GM19455 (cell line): ENCODE data around the gene SLC24A4.

Experiments used
- ATAC-seq: cut with Tn5 transposase; IDR thresholded peaks from one replicate; pipeline ENCODE4 v1.9.1; 2021; ENCODE audit not compliant: unreplicated experiment

The SLC24A4 gene

DNA sequence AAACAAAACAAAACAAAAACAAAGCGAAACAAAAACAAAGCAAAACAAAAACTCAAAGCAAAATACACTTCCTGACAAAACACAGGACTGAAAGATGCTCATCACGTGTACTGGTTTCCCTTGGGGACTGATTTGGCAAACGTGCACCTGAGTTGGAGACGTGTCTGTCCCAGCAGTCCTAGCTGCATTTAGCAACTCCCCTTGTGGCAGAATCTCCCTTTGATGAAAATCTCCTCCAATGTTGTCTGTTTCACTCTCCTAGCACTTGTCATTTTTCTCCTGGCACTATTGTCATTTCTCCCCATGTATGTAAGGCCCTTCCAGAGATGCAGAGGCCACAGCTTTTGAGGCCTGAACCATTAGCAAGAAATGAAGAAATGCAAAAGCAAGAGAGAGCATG lies 6.8 kb upstream of the SLC24A4 start:
- no peak for ATAC-seq

GRCh38 chr14:92316937-92317336 lies 6.0 kb upstream of the SLC24A4 start:
- ATAC-seq, result no peak

GRCh38 chr14:92317511-92317910 lies 5.5 kb upstream of the SLC24A4 start:
- no peak for ATAC-seq

GRCh38 chr14:92321701-92322100 lies 1.3 kb upstream of the SLC24A4 start:
- ATAC-seq, result no peak

- no peak for ATAC-seq
Measured at GRCh38 chr14:92322516-92322915, 449 bp upstream of the SLC24A4 start.

GRCh38 chr14:92323916-92324818 lies 1.2 kb downstream of the SLC24A4 start:
- no peak for ATAC-seq

DNA sequence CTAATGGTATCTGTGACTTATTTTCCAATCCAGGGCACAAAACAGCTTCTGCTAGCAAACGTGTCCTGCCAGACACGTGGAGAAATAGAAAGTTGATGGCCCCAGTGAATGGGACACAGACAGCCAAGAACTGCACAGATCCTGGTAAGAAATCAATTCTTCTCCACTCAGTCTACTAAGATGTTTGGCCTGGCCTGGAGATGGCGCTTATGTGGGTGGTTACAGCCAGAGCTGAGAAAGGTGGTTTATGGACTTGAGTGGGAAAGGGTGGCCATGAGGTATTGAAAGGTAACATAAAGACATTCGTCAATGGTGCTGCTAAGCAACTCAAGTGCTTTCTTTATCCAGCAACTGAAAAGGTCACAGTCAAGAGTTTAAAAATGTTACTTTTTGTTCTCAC lies 2.9 kb downstream of the SLC24A4 start:
- ATAC-seq, result no peak

- no peak for ATAC-seq
Measured at GRCh38 chr14:92328664-92329255, 5.8 kb downstream of the SLC24A4 start.

DNA sequence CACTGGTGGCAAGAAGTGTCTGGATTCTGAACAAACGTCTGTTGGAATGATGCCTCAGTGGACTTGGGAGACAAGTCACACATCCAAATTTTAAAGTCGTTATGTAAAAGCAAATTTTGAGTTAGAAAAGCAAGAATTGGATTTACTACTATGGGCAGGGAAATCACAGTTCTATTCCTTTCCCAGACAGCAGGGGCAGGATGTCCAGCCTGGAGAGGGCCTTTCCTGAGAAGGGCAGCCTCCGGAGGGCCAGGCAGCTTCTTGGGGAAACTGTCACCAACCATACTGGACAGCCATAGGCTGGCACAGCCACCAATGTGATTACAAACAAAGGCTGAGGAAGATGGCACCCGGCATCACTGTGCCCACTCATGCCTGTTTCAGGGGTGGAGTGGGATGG lies 11.1 kb downstream of the SLC24A4 start:
- no peak for ATAC-seq

- no peak for ATAC-seq
Measured at GRCh38 chr14:92336363-92336762, 13.4 kb downstream of the SLC24A4 start.

DNA sequence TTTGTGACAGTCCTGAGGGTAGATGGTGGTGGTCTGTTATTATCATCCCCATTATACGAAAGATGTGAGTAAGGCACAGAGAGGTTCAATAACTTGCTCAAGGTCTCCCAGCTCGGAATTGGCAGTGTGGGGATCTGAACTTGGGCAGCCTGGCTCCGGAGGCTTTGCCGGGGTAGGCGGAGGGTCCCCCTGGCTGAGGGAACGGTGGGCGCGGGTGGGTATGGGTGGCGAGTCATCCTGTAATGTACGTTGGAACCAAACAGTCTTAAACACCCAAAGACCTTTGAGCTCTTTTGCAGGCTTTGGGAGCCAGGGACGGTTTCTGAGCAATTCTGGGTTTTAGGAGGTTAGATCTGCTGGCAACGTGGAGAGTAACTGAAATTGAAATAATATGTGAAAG lies 16.5 kb downstream of the SLC24A4 start:
- no peak for ATAC-seq

- no peak for ATAC-seq
Measured at GRCh38 chr14:92340071-92340470, 17.1 kb downstream of the SLC24A4 start.

DNA sequence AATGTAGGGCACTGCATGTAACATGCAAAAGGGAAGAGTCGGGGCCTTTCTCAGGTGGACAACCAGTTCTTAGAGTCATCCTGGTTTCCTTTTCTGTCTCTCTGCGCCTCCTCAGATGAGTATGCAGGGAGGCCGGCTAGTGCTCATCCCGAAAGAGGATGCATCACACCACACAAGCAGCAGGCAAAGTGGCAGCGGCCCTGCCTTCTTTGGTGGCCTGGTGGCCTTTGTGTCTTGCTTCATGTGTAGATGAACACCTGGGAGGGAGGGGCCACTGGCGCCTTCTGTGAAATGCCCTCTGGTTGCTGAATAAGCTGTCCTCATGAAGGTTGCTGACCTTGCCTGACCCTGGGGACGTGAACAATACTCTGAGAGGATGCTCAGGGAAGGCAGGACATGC lies 18.0 kb downstream of the SLC24A4 start:
- ATAC-seq, result no peak

DNA sequence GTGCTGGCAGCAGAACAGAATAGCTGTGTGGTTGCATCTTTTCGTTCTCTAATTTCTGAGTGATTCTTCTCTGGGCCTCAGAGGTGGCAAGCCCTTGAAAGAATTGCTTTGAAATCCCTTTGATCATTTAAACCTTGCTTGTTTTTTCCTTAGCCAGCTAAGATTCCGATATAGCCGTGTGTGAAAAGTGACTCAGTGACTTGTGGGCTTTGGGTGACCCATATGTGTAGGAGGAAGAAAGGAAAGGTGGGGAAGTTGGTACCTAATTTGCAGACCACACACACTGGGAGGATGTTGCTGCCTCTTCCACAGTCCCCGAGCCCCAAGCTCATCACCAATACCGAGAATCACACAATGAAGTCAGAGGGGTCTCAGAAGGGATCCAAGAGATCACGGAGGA lies 18.8 kb downstream of the SLC24A4 start:
- ATAC-seq, result no peak

- ATAC-seq, result no peak
Measured at GRCh38 chr14:92348154-92348553, 25.2 kb downstream of the SLC24A4 start.

DNA sequence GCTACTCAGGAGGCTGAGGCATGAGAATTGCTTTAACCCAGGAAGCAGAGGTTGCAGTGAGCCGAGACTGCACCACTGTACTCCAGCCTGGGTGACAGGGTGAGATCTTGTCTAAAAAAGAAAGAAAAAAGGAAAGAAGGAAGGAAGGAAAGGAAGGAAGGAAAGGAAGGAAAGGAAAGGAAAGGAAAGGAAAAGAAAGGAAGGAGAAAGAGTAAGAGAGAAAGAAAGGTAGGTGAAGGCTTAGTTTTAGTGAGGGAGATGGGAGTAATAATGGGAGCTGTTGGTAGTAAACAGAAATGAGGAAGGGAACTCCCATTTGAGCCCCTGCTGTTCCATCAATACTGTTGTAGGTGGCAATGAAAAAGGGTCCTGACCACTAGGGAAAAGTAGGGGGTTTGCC lies 28.8 kb downstream of the SLC24A4 start:
- ATAC-seq, result no peak

DNA sequence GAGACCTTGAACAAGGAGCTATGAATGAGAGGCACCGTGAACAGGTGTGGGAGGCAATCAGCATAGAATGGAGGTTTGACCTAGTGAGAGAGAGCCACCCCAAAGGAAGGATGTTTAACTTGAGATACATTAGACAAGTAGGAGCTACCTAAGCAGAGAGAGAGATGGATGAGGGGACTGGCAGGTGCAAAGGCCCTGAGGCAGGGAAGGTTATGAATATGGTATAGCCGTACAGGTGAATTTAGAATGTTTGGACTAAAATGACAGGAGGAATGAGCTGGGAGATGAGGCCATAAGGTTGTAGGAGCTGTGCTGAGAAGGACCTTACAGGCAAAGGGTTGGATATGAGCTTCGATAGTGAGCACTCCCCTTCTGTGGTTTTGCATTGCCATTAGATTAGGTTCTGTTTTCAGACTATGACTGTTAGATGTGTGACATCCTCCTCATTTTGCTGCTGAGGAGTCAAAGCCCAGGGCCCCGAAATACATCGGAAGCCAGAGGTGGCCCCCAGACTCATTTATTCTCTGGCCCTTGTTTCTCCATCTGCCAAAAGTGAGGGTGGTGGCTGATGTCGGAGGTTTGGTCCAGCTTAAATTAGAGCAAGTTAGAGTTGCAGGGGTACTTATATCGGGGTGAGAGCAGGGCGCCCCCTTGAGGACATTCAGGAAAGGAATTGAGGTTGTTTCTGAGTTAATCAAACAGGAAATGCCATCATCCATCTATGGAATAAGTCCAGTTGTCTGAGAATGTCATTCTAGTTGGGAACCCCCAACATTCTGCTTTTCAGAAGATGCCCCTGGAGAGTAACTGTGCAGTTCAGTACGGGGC lies 29.4 kb downstream of the SLC24A4 start:
- ATAC-seq, result no peak

DNA sequence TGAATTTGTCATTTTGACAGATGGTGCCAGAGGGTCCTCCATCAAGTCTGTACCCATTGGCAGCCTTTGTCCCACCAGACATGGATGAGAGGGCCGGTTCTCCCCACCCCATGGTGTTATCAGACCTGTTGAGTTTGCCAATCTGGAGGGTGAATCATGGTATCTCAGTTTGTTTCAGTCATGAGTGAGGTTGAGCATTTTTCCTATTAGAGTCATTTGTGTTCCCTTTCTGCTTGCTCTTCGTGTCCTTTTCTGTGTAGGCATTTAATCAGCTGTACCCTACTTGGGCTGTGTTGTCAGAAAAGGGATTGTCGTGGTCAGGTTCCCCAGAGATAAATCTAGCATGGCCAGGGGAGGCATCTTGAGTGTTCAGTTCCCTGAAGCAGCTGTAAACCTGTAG lies 30.5 kb downstream of the SLC24A4 start:
- no peak for ATAC-seq

GRCh38 chr14:92356677-92357076 lies 33.7 kb downstream of the SLC24A4 start:
- ATAC-seq, result no peak

- ATAC-seq, result no peak
Measured at GRCh38 chr14:92360651-92361370, 37.8 kb downstream of the SLC24A4 start.

DNA sequence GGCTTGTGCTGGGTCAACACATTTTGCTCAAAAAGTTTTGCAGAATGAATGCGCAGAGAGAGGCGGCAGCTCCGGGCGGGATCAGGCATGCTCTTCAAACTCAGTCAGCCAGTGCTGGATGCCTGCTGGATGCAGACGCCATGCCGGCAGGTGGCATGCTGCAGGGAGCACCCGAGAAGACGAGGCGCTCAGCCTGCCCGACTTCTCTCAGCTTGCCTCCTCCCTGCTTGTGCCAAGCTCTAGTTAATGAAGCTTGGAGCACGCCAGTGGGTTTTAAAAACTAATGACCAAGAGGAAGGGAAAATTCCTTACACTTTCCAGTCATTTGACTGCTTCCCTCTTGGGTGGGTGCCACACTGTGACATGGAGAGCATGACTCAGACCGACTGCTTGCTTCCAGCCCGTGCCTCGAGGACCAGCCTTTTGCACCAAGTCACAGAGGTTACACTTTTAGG lies 39.8 kb downstream of the SLC24A4 start:
- no peak for ATAC-seq
